Right kidney (tissue), 1 donor: Measurements from ENCODE around the gene B3GALT6.
"Not testable (repeated sequence)": the region's sequence is repeated elsewhere in the genome, so short reads cannot be mapped to it uniquely, and the experiment has no call there.

Experiments used
- DNase-seq: peaks from one replicate; pipeline ENCODE4 v3.0.0-alpha.2; 2016

Gene B3GALT6

DNA sequence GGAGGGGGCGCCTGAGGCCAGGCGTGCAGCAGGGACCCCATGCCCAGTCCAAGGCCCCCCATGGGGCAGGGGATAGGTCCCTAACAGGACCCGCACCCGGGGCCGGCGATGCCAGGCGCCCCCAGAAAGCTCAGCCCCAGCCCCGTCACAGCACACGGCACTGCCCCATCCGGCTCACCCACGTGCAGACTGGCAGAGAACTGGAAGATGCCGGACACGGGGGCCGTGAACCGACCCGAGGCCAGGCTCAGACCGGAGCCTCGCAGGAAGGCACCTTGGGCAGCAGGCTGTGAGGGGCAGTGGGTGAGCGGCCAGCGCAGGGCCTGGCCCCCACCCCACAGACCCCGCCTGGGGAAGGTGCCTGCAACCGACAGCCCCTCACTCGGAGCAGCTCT lies 11.2 kb downstream of the B3GALT6 start:
- no peak for DNase-seq

- DNase-seq, result no peak
Measured at GRCh38 chr1:1243807-1244191, 11.8 kb downstream of the B3GALT6 start.

DNA sequence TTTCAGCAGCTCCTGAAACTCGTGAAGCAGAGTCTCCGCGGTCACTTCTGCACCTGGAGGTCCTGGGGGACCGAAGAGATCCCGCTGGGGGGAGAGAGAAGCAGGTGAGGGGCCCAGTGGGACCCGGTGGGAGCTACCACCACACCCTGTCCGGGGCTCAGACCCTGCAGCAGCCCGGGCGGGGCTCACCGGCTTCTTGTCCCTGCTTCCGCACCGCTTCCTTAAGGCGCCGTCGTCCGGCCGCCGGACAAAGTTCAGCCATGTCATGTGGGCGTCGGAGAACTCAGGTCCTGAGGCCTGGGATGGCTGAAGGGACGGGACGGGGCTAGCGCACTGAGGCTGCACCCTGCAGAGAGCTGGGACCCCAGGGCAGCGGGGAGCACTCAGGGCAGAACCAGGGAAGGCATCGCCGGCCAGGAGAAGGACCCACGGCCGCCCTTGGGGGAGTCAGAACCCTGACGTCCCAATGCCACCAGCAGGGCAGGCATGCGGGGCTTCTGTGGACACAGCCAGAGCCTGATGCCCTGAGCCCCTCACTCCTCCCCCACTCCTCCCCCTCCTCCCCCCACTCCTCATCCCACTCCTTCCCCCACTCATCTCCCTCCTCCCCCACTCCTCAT lies 12.3 kb downstream of the B3GALT6 start:
- peak; percentile 67 for DNase-seq

- DNase-seq, result no peak
Measured at GRCh38 chr1:1245178-1245816, 13.3 kb downstream of the B3GALT6 start.

- DNase-seq, result peak; percentile 65
Measured at GRCh38 chr1:1245817-1246576, 14.0 kb downstream of the B3GALT6 start.

DNA sequence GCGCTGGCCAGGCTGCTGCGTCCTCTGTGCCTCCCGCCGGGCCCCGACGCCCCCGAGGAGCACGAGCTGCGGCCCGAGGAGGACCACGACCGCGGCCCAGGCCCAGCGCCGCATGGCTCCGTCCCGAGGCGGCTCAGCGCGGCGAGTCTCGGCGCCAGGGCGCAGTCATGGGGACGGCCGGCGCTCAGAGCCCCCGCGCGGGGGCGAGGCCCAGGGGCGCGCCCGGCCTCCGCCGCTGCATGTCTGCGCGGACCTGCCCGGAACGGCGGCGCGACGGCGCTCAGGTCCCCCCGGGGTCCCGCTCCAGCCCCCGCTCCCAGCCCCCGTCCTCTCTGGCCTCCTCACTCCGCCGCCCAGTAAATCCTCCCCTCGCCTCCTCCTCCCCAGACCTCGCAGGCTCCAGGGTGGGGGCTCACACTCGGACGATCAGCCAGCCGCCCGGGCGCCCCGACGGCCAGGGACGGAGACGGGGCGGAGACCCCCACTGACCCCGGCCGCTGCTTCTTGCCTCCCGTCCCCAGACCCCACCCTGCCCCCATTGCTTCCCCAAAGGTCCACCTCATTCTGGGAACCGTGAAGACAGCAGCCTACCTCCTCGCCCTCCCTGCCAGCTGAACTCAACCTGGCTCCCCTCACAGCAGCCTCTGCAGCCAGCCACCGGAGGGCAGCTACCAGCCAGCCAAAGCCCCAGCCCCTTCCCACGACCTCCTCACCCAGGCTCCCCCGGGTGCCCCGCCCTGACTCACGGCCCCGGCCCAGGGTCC lies 14.7 kb downstream of the B3GALT6 start, which contains the start of gene C1QTNF12:
TSS of gene C1QTNF12 (minus strand) at position 146 of the 764 bp plus-strand sequence. CDS start at position 114, 32 bp downstream.
- peak; percentile 40 for DNase-seq

- peak; percentile 36 for DNase-seq
Measured at GRCh38 chr1:1247341-1247913, 15.4 kb downstream of the B3GALT6 start.

DNA sequence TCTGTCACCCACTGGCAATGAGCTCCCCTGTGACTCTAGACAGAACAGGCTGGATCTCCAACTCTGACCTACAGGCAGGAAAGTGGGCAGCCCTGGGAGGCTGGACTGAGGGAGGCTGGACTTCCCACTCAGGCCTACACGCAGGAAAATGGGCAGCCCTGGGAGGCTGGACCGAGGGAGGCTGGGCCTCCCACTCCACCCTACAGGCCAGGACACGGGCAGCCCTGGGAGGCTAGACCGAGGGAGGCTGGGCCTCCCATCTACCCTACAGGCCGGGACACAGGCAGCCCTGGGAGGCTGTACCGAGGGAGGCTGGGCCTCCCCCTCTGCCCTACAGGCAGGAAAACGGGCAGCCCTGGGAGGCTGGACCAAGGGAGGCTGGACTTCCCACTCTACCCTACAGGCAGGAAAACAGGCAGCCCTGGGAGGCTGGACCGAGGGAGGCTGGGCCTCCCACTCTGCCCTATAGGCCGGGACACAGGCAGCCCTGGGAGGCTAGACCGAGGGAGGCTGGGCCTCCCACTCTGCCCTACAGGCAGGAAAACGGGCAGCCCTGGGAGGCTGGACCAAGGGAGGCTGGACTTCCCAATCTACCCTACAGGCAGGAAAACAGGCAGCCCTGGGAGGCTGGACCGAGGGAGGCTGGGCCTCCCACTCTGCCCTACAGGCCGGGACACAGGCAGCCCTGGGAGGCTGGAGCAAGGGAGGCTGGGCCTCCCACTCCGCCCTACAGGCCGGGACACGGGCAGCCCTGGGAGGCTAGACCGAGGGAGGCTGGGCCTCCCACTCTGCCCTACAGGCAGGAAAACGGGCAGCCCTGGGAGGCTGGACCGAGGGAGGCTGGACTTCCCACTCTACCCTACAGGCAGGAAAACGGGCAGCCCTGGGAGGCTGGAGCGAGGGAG lies 16.2 kb downstream of the B3GALT6 start:
- not testable (repeated sequence) for DNase-seq

DNA sequence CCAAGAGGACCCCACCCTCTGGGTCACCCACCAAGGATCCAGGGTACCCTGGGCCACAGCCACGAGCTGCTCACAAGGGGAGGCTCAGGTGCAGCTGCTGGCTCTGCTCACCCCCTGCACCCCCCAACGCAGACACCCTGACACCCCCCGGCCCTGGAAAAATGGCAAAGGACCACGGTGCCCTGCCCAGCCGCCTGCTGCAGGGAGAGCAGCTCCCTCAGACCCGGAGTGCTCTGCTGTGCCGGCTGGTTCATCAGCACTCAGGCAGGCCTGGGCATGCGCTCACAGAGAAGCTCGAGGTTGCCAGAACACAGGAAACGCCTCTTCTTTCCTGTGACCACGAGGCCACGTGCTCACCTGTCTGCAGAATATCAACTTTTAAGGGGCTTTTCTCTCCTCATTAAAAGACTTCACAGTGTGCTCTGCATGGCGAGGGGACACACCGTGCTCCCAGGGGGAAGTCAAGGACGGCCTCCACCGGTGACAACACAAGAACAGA lies 18.8 kb downstream of the B3GALT6 start:
- no peak for DNase-seq

GRCh38 chr1:1253314-1253713 lies 21.3 kb downstream of the B3GALT6 start:
- DNase-seq, result no peak

- no peak for DNase-seq
Measured at GRCh38 chr1:1253972-1254666, 22.1 kb downstream of the B3GALT6 start.

DNA sequence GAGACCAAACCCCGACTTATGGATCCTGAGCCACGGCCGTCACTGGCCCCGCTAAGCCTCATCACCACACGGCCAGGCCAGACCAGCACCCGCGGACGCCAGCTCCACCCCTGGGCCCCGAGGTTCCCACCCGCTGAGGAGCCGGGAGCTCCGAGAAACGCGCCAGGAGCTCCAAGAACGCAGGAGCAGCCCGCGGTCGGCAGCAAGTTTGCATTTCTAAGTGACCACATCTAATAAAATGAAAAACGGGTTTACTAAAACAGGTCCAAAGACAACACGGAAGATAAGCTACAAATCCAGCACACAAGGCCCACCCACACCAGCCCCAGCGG lies 22.6 kb downstream of the B3GALT6 start:
- DNase-seq, result no peak

DNA sequence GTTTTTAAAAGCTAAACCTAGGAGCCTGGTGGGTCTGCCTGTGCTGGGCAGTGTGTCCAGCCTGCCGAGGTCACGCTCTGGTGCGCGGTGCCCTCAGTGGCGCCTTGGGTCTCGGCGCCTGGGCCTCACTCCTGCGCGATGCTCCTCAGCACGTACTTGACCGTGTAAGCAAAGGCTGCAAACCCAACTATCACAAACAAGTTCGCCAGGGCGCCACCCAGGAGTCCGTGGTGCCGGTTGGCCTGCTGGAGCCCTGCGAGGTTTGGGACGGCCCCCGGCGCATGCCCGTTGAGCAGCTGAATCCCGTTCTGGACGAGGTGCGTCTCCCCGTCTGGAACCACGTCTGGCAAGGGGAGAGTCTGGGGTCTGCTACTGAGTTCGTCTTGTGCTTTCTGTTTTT lies 23.0 kb downstream of the B3GALT6 start:
- DNase-seq, result no peak

DNA sequence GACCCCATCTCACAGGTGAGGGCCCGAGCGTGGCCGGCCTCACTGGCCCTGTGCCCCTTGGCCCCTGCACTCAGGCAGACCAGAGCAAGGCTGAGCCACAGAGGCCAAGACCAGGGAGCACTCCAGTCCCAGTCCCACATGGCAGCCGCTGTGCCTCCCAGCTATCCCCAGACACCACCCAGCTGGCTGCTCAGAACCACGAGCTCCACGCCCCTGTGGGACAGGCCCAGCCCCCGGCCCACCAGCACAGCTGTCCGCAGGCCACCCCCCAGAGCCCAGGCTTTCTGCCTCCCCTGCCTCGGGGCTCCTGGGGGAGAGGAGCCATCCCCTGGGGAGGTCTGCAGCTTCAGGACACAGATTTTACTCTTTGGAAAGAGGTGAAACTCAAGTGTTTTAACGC lies 23.6 kb downstream of the B3GALT6 start:
- no peak for DNase-seq

GRCh38 chr1:1256956-1257871 lies 25.2 kb downstream of the B3GALT6 start:
- no peak for DNase-seq

GRCh38 chr1:1259119-1259488 lies 27.1 kb downstream of the B3GALT6 start:
- no peak for DNase-seq

GRCh38 chr1:1259540-1259939 lies 27.5 kb downstream of the B3GALT6 start:
- DNase-seq, result no peak

DNA sequence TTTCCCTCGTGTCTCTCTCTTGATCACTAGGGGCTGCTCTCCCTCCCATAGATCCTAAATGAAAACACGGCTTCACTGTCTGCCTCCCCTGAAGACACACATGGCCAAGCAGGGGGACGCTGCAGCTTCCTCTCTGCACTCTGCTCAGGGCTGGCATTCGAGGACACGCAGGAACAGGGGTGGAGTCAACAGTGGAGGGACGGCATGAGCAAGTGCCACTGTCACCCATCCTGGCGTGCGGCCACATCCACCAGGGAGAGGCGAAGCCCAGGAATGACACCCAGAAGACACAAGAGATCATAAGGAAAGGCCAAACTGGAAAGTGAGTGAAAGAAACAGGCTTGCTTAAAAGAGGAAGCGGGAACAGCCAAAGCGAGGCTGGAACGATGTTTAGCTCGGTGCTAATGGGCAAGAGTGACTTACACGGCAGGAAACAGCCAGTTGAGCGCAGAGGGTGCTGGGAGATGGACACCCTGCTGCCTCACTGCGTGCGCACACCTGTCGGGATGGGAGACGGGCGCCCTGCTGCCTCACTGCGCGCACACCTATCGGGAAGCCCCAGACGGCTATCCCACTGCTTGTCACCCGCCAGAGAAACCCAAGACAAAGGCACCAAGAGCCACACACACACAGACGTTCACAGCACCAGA lies 28.0 kb downstream of the B3GALT6 start:
- no peak for DNase-seq
